HG02840 (cell line): ENCODE data around the gene MPEG1.

Experiments
- ATAC-seq: cut with Tn5 transposase; IDR thresholded peaks from one replicate; pipeline ENCODE4 v1.9.1; 2021; ENCODE audit warnings: mild to moderate bottlenecking, moderate library complexity, moderate number of reproducible peaks; ENCODE audit not compliant: unreplicated experiment, low FRiP score

Gene MPEG1

GRCh38 chr11:59191095-59191494 is 21.6 kb downstream of the MPEG1 start:
- no peak for ATAC-seq

- ATAC-seq: no peak
Measured at GRCh38 chr11:59189986-59190385, 22.7 kb downstream of the MPEG1 start.

- no peak for ATAC-seq
Measured at GRCh38 chr11:59188954-59189353, 23.8 kb downstream of the MPEG1 start.

GRCh38 chr11:59187587-59187986 is 25.1 kb downstream of the MPEG1 start:
- ATAC-seq: no peak

GRCh38 chr11:59187035-59187434 is 25.7 kb downstream of the MPEG1 start:
- no peak for ATAC-seq

GRCh38 chr11:59186130-59186594 is 26.6 kb downstream of the MPEG1 start:
- no peak for ATAC-seq

GRCh38 chr11:59185386-59185945 is 27.3 kb downstream of the MPEG1 start:
- no peak for ATAC-seq

GRCh38 chr11:59184691-59185339 is 27.9 kb downstream of the MPEG1 start:
- ATAC-seq: no peak

GRCh38 chr11:59183771-59184170 is 29.0 kb downstream of the MPEG1 start:
- no peak for ATAC-seq

GRCh38 chr11:59182457-59183151 is 30.1 kb downstream of the MPEG1 start:
- no peak for ATAC-seq

- no peak for ATAC-seq
Measured at GRCh38 chr11:59181746-59182456, 30.8 kb downstream of the MPEG1 start.

GRCh38 chr11:59180907-59181306 is 31.8 kb downstream of the MPEG1 start:
- ATAC-seq: no peak

- ATAC-seq: no peak
Measured at GRCh38 chr11:59180168-59180776, 32.5 kb downstream of the MPEG1 start.

- no peak for ATAC-seq
Measured at GRCh38 chr11:59179121-59179520, 33.6 kb downstream of the MPEG1 start.

GRCh38 chr11:59178402-59178801 is 34.3 kb downstream of the MPEG1 start:
- ATAC-seq: no peak

GRCh38 chr11:59176330-59176729 is 36.4 kb downstream of the MPEG1 start:
- no peak for ATAC-seq

- ATAC-seq: no peak
Measured at GRCh38 chr11:59175091-59175501, 37.6 kb downstream of the MPEG1 start.

- ATAC-seq: no peak
Measured at GRCh38 chr11:59174664-59175033, 38.1 kb downstream of the MPEG1 start.

GRCh38 chr11:59173964-59174663 is 38.6 kb downstream of the MPEG1 start:
- ATAC-seq: no peak
